Measurements from ENCODE around the gene PTGES3.

The PTGES3 gene

DNA sequence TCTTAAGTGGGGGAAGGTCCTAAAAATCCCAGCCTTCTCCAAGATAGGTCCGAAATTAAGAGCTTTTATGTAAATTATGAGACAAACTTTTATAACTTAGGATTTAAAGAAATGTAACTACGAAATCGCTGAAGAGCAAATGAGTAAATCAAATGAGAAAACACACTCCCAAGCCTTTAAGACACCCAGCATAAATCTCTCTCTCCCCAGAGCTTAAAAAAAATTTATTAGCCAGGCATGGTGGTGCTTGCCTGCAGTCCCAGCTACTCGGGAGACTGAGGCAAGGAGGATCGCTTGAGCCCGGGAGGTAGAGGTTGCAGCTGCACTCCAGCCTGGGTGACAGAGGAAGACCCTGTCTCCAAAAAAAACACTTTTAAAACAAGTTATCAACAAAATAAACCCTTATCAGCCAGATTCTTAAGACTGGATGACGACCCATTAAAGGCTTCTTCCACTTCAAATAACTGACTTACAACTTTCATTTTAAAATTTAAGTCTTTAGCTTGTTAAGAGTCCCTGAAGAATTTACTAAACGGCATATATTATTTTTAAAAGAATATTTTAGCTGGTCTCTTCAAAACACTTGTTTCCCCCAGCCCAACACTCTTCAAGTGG, 3.2 kb downstream of the PTGES3 start:
- Histone ChIP-seq H3K36me3 (ENCODE audit: insufficient read depth, low read length) (no peaks in the 10 kb centered on the region), H3K9me3 (ENCODE audit: control insufficient read depth, insufficient read depth, low read length) (no peaks in the 10 kb centered on the region), H3K9ac (ENCODE audit: low read depth, low read length) (peak overlapping the region; percentile 23)

DNA sequence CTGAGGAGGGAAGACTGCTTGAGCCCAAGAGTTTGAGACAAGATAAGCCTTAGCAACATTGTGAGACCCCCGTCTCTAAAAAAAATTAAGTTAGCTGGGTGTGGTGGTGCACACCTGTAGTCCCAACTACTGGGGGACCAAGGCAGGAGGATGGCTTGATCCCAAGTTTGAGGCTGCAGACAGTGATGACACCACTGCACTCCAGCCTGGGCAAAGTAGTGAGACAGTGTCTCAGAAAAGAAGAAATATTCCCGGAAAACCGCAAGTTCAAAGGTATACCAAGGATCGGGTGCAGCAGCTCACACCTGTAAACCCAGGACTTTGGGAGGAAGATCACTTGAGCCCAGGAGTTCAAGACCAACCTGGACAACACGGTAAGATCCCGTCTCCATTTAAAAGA, 5.8 kb downstream of the PTGES3 start:
- Histone ChIP-seq H3K9ac (ENCODE audit: low read depth, low read length) (no peak overlapping the region), H3K4me1 (ENCODE audit: insufficient read depth, low read length) (peaks cover 8% of the 10 kb centered on the region; the same call in 1 of the 2 replicates), H3K36me3 (ENCODE audit: insufficient read depth, low read length) (no peaks in the 10 kb centered on the region), H3K9me3 (ENCODE audit: control insufficient read depth, insufficient read depth, low read length) (no peaks in the 10 kb centered on the region)

More for the DNA sequence above, 3.2 kb downstream of the PTGES3 start:
- H3K4me1 ChIP-seq (ENCODE audit: insufficient read depth, low read length): peaks cover 7% of the 10 kb centered on the region; the same call in 1 of the 2 replicates

DNA sequence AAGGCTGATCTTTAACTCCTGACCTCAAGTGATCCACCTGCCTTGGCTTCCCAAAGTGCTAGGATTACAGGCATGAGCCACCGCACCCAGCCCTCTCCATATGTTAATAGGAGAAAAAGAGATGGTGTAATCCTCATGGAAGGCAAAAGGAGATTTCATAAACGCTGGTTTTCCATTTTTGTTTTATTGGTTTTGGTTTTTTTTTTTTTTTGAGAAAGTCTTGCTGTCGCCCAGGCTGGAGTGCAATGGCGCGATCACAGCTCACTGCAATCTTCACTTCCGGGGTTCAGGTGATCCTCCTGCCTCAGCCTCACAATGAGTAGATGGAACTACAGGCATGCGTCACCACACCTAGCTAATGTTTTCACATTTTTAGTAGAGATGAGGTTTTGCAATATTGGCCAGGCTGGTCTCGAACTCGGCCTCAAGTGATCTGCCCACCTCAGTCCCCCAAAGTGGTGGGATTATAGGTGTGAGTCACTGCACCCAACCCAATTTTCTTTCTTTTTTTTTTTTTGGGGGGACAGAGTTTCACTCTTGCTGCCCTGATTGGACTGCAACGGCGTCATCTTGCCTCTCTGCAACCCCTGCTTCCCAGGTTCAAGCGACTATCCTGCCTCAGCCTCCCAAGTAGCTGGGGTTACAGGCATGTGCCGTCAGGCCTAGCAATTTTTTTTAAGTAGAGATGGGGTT, 8.1 kb downstream of the PTGES3 start:
- H3K9ac ChIP-seq (ENCODE audit: low read depth, low read length): no peak overlapping the region
- peaks cover 17% of the 10 kb centered on the region; the same call in 1 of the 2 replicates for H3K4me1 ChIP-seq (ENCODE audit: insufficient read depth, low read length)
- H3K9me3 ChIP-seq (ENCODE audit: control insufficient read depth, insufficient read depth, low read length): no peaks in the 10 kb centered on the region
- no peaks in the 10 kb centered on the region for H3K36me3 ChIP-seq (ENCODE audit: insufficient read depth, low read length)

DNA sequence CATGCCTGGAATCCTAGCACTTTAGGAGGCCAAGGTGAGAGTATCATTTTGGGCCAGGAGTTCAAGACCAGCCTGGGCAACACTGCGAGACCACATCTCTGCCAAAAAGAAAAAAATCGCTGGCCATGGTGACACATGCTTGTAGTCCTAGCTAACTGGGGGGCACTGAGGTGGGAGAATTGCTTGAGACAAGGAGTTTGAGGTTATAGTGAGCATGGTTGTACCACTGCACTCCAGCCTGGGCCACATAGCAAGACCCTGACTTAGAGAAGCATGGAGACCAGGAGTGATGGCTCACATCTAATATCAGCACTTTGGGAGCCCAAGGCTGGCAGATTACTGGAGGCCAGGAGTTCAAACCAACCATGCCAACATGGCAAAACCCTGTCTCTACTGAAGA, 9.2 kb downstream of the PTGES3 start:
- peaks cover 10% of the 10 kb centered on the region; the same call in 1 of the 2 replicates for H3K4me1 ChIP-seq (ENCODE audit: insufficient read depth, low read length)
- no peak overlapping the region for H3K9ac ChIP-seq (ENCODE audit: low read depth, low read length)
- no peaks in the 10 kb centered on the region for H3K36me3 ChIP-seq (ENCODE audit: insufficient read depth, low read length)
- H3K9me3 ChIP-seq (ENCODE audit: control insufficient read depth, insufficient read depth, low read length): no peaks in the 10 kb centered on the region

DNA sequence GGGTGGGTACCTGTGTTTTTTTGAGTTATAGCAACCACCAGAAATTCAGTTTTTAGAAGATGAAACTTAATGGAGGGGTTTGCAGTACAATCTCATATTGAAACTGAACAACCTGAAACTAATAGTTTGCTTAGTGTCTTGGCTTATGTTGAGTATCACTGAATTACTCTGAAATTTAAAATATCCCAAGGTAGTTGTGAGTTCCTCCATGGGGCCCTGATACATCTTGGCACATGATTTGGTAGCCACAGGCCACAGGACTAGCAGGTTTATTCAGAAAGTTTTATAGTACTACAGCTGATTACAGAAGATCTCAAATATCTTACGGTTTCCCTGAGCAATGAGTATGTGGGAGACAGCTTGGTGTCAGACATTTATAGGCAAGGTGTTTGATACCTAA, 10.4 kb downstream of the PTGES3 start:
- Histone ChIP-seq H3K36me3 (ENCODE audit: insufficient read depth, low read length) (no peaks in the 10 kb centered on the region), H3K4me1 (ENCODE audit: insufficient read depth, low read length) (peaks cover 10% of the 10 kb centered on the region; the same call in 1 of the 2 replicates), H3K9ac (ENCODE audit: low read depth, low read length) (no peak overlapping the region)

DNA sequence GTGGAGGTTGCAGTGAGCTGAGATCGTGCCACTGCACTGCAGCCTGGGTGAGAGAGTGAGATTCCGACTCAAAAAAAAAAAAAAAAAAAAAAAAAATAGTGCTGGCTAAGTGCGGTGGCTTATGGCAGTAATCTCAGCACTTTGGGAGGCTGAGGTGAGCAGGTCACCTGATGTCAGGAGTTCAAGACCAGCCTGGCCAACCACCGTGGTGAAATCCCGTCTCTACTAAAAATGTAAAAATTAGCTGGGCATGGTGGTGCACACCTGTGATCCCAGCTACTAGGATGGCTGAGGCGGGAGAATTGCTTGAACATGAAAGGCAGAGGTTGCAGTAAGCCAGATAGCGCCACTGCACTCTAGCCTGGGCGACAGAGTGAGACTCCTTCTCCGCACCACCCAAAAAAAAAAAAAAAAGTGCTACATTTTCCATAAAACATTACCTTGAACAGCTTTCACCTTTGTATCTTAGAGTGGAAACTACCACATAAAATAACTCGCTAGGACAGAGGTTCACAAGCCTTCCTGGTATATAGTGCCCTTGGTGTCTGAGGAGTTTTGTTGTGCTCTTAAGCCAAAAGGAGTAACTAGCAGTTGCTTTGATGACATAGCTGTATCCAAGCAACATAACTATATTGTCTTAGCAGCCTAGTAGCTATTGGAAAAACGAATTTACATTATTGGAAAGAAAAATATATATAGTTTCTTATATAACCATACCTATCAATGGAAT, 11.1 kb downstream of the PTGES3 start:
- H3K36me3 ChIP-seq (ENCODE audit: insufficient read depth, low read length): no peaks in the 10 kb centered on the region
- H3K9ac ChIP-seq (ENCODE audit: low read depth, low read length): no peak overlapping the region
- no peaks in the 10 kb centered on the region for H3K9me3 ChIP-seq (ENCODE audit: control insufficient read depth, insufficient read depth, low read length)
- H3K4me1 ChIP-seq (ENCODE audit: insufficient read depth, low read length): peaks cover 10% of the 10 kb centered on the region; the same call in 1 of the 2 replicates

More for the DNA sequence above, 10.4 kb downstream of the PTGES3 start:
- H3K9me3 ChIP-seq (ENCODE audit: control insufficient read depth, insufficient read depth, low read length): no peaks in the 10 kb centered on the region

DNA sequence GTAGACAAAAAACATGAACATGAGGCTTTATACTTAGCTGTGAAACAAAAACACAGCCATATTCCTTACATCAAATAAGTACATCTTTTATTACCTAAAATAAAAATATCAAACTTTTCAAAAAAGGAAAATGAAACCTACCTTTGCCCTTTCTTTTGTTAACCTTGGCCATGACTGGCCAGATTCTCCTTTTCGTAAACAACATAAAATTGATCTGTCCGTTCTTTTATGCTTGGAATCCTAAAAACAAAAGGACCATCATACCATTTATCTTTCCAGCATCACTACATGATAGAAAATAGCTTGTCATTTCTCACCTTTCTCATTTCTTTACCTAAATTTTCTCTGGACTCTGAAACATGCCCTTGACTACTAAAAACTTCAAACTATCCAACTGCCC, 16.5 kb downstream of the PTGES3 start:
- Histone ChIP-seq H3K4me1 (ENCODE audit: insufficient read depth, low read length) (0 out of 2 replicates have a peak, but pooled peaks cover 3% of the 10 kb centered on the region), H3K9me3 (ENCODE audit: control insufficient read depth, insufficient read depth, low read length) (no peaks in the 10 kb centered on the region), H3K36me3 (ENCODE audit: insufficient read depth, low read length) (peaks cover 26% of the 10 kb centered on the region), H3K9ac (ENCODE audit: low read depth, low read length) (no peak overlapping the region)

DNA sequence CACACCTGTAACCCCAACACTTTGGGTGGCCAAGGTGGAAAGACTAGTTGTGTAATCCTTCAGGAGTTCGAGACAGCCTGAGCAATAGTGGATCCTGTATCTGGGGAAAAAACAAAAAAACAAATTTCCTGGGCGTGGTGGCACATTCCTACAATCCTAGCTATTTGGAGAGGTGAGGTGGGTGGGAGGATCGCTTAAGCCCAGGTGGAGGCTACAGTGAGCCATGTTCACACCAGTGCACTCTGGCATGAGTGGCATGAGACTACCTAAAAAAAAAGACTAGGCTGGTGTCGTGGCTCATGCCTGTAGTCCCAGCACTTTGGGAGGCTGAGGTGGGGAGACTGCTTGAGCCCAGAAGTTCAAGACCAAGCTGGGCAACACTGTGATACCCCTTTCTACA, 17.2 kb downstream of the PTGES3 start:
- Histone ChIP-seq H3K36me3 (ENCODE audit: insufficient read depth, low read length) (peaks cover 30% of the 10 kb centered on the region), H3K9me3 (ENCODE audit: control insufficient read depth, insufficient read depth, low read length) (no peaks in the 10 kb centered on the region)

DNA sequence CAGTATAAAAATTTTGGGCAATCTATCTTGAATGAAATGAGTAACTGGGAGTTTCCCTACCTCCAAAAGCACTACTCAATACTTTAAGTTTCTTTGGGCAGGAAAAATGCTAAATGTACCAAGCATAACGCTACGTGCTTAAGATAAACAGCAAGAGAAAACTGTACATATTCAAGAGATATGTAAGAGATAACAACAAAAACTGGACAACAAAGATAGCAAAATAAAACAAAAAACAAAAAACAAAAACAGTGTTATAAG, 20.0 kb downstream of the PTGES3 start:
- Histone ChIP-seq H3K9me3 (ENCODE audit: control insufficient read depth, insufficient read depth, low read length) (no peaks in the 10 kb centered on the region), H3K9ac (ENCODE audit: low read depth, low read length) (no peak overlapping the region), H3K36me3 (ENCODE audit: insufficient read depth, low read length) (peaks cover 35% of the 10 kb centered on the region), H3K4me1 (ENCODE audit: insufficient read depth, low read length) (no peaks in the 10 kb centered on the region)

More for the DNA sequence above, 17.2 kb downstream of the PTGES3 start:
- no peaks in the 10 kb centered on the region for H3K4me1 ChIP-seq (ENCODE audit: insufficient read depth, low read length)
- no peak overlapping the region for H3K9ac ChIP-seq (ENCODE audit: low read depth, low read length)

DNA sequence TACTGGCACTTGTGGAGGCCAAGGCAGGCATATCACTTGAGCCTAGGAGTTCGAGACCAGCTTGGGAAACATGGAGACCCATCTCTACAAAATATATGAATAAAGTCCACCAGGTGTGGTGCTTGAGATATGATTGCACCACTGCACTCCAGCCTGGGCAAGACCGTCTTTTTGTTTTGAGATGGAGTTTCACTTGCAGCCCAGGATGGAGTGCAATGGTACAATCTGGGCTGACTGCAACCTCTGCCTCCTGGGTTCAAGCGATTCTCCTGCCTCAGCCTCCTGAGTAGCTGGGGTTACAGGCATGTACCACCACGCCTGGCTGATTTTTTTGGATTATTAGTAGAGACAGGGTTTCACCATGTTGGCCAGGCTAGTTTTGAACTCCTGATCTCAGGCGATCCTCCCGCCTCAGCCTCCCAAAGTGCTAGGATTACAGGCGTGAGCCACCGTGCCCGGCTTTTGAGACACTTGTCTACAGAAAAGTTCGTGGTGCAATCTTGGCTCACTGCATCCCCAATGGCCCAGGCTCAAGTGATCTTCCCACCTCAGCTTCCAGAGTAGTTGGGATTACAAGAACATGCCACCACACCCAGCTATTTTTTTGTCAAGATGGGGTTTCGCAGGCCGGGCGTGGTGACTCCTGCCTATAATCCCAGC, 26.0 kb downstream of the PTGES3 start:
- Histone ChIP-seq H3K9me3 (ENCODE audit: control insufficient read depth, insufficient read depth, low read length) (no peaks in the 10 kb centered on the region), H3K36me3 (ENCODE audit: insufficient read depth, low read length) (peaks cover 14% of the 10 kb centered on the region), H3K4me1 (ENCODE audit: insufficient read depth, low read length) (no peaks in the 10 kb centered on the region), H3K9ac (ENCODE audit: low read depth, low read length) (no peak overlapping the region)

DNA sequence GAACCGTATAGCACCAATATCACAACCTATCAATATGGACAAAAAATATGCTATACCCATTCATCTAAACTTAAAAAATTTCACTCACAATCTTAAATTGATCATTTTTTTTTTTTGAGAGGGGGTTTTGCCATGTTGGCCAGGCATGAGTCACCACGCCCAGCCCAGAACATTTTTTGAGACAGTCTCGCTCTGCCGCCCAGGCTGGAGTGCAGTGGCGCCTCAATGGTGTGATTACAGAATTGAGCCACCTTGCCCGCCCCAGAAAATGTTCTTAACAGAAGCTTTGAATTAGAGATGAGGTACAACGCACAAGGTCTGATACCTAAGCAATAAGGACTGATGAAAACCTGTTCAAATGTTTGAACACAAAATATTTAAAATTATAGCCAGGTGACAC, 26.5 kb downstream of the PTGES3 start:
- Histone ChIP-seq H3K9me3 (ENCODE audit: control insufficient read depth, insufficient read depth, low read length) (no peaks in the 10 kb centered on the region), H3K4me1 (ENCODE audit: insufficient read depth, low read length) (no peaks in the 10 kb centered on the region), H3K9ac (ENCODE audit: low read depth, low read length) (no peak overlapping the region), H3K36me3 (ENCODE audit: insufficient read depth, low read length) (peaks cover 9% of the 10 kb centered on the region)

DNA sequence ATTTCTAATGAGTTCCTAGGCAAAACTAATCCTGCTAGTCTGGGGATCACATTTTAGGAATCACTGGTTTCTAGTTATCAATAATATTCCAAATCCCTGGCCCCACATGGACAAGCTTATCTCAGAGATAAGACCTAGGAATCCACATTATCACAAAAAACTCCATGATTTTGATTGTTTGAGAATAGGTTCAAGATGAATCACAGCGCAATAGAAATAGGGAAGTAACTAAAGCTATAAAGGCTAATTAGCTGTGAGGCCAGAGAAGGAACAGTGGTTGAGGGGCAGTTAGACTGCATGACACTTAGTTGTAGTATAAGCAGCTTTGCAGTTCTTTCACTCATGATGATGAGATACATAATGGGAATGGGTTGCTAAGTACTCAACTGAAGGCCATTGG, 29.2 kb downstream of the PTGES3 start:
- peaks cover 3% of the 10 kb centered on the region; the same call in 1 of the 2 replicates for H3K9me3 ChIP-seq (ENCODE audit: control insufficient read depth, insufficient read depth, low read length)
- no peaks in the 10 kb centered on the region for H3K4me1 ChIP-seq (ENCODE audit: insufficient read depth, low read length)
- H3K9ac ChIP-seq (ENCODE audit: low read depth, low read length): no peak overlapping the region
- no peaks in the 10 kb centered on the region; the same call in 1 of the 2 replicates for H3K36me3 ChIP-seq (ENCODE audit: insufficient read depth, low read length)

DNA sequence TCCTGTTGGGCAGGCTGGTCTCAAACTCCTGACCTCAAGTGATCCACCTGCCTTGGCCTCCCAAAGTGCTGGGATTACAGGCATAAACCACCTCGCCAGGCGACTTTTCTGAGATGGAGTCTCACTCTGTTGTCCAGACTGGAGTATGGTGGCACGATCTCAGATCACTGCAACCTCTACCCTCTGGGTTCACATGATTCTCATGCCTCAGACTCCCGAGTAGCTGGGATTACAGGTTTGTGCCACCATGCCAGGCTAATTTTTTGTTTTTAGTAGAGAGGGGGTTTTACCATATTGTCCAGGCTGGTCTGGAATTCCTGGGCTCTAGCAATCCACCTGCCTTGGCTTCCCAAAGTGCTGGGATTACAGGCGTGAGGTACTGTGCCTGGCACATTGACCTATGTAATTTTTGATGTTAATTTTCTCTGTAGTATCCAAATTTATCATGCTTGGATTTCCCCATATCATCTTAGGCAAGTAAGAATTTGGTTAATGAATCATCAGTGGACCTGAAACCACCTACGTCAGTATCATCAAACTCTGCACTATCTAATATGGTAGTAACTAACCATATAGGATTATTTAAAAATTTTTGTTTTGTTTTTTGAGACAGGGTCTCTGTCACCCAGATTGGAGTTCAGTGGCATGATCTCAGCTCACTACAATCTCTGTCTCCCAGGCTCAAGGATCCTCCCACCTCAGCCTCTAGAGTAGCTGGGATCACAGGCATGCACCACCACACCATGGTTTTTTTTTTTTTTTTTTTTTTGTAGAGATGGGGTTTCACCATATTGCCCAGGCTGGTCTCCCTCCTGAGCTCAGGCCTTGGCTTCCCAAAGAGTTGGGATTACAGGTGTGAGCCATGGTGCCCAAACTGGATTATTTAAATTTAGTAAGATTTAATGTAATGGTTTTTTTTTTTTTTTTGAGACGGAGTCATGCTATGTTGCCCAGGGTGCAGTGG, 30.4 kb downstream of the PTGES3 start:
- H3K36me3 ChIP-seq (ENCODE audit: insufficient read depth, low read length): no peaks in the 10 kb centered on the region

More for the DNA sequence above, 30.4 kb downstream of the PTGES3 start:
- Histone ChIP-seq H3K4me1 (ENCODE audit: insufficient read depth, low read length) (no peaks in the 10 kb centered on the region), H3K9ac (ENCODE audit: low read depth, low read length) (no peak overlapping the region), H3K9me3 (ENCODE audit: control insufficient read depth, insufficient read depth, low read length) (peaks cover 8% of the 10 kb centered on the region; the same call in 1 of the 2 replicates)
